ENCODE results near the gene ZFPM1. TPM values are rescaled to one million over a fixed set of nuclear protein-coding genes. Genes with fewer than 3 reads are reported as not detected.

ZFPM1 gene
- total RNA-seq, 2 donors from 2014 or later = 4.1 to 21.5 TPM

GRCh38 chr16:88432174-88432573, 20.9 kb upstream of the ZFPM1 start:
- 92% methylated on average over 16 of the region's 22 CpGs for WGBS
- no peak overlapping the region for H3K4me3 ChIP-seq
- H3K9me3 ChIP-seq = no peaks in the 10 kb centered on the region
- intact Hi-C loops (cut with DNase I) = loop anchor here (10.0 kb wide), 2 partner anchors 147 to 447 kb away; no protein-coding TSS in a partner anchor
- TF ChIP-seq, protein P1, sequence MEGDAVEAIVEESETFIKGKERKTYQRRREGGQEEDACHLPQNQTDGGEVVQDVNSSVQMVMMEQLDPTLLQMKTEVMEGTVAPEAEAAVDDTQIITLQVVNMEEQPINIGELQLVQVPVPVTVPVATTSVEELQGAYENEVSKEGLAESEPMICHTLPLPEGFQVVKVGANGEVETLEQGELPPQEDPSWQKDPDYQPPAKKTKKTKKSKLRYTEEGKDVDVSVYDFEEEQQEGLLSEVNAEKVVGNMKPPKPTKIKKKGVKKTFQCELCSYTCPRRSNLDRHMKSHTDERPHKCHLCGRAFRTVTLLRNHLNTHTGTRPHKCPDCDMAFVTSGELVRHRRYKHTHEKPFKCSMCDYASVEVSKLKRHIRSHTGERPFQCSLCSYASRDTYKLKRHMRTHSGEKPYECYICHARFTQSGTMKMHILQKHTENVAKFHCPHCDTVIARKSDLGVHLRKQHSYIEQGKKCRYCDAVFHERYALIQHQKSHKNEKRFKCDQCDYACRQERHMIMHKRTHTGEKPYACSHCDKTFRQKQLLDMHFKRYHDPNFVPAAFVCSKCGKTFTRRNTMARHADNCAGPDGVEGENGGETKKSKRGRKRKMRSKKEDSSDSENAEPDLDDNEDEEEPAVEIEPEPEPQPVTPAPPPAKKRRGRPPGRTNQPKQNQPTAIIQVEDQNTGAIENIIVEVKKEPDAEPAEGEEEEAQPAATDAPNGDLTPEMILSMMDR (IDR thresholded peaks at IDR 0.05) = no peak
- TF ChIP-seq POLR2A (IDR thresholded peaks at IDR 0.05) (no peak), POLR2AphosphoS5 (IDR thresholded peaks at IDR 0.05) (no peak)
- DNase-seq (ENCODE audit: low spot score) = no peak
- H3K27me3 ChIP-seq (replicated peaks; ENCODE audit: insufficient read depth) = no peaks in the 10 kb centered on the region
- H3K4me1 ChIP-seq (replicated peaks) = peaks cover 6% of the 10 kb centered on the region
- H3K27ac ChIP-seq = no peak overlapping the region
- no peaks in the 10 kb centered on the region for H3K36me3 ChIP-seq

DNA sequence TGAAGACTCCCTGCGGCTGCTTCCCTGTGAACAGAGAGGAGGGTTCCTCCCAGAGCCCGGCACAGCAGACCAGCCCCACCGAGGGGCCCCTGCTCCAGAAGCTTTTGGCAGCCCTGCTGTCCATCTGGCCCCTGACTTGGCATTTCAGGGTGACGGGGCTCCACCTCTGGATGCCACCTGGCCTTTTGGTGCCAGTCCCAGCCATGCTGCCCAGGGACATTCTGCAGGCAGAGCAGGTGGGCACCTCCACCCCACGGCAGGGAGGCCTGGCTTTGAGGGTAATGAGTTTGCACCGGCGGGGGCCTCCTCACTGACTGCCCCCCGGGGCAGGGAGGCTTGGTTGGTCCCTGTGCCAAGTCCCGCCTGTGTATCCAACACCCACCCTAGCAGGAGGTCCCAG, 20.3 kb upstream of the ZFPM1 start:
- Histone ChIP-seq H3K27me3 (replicated peaks; ENCODE audit: insufficient read depth) (no peaks in the 10 kb centered on the region), H3K4me1 (replicated peaks) (peaks cover 6% of the 10 kb centered on the region), H3K27ac (no peak overlapping the region), H3K9me3 (no peaks in the 10 kb centered on the region), H3K36me3 (no peaks in the 10 kb centered on the region), H3K4me3 (no peak overlapping the region)
- TF ChIP-seq, protein P1 (IDR thresholded peaks at IDR 0.05) = no peak
- no peak for TF ChIP-seq POLR2AphosphoS5 (IDR thresholded peaks at IDR 0.05)
- no peak for TF ChIP-seq POLR2A (IDR thresholded peaks at IDR 0.05)
- intact Hi-C loops (cut with DNase I) = loop anchor here (10.0 kb wide), 2 partner anchors 148 to 448 kb away; no protein-coding TSS in a partner anchor
- no peak for DNase-seq (ENCODE audit: low spot score)
- 90% methylated on average over 9 of the region's 9 CpGs for WGBS

- Histone ChIP-seq H3K36me3 (no peaks in the 10 kb centered on the region), H3K9me3 (no peaks in the 10 kb centered on the region), H3K27me3 (replicated peaks; ENCODE audit: insufficient read depth) (no peaks in the 10 kb centered on the region), H3K4me3 (no peak overlapping the region), H3K4me1 (replicated peaks) (peaks cover 6% of the 10 kb centered on the region), H3K27ac (no peak overlapping the region)
- no peak for DNase-seq (ENCODE audit: low spot score)
- intact Hi-C loops (cut with DNase I) = loop anchor here (10.0 kb wide), 2 partner anchors 149 to 449 kb away; no protein-coding TSS in a partner anchor
- no peak for TF ChIP-seq POLR2A (IDR thresholded peaks at IDR 0.05)
- TF ChIP-seq POLR2AphosphoS5 (IDR thresholded peaks at IDR 0.05) = no peak
- TF ChIP-seq, protein P1 (IDR thresholded peaks at IDR 0.05) = no peak
- 95% methylated on average over 18 of the region's 25 CpGs for WGBS
Observed at GRCh38 chr16:88433632-88434352, 19.3 kb upstream of the ZFPM1 start.

DNA sequence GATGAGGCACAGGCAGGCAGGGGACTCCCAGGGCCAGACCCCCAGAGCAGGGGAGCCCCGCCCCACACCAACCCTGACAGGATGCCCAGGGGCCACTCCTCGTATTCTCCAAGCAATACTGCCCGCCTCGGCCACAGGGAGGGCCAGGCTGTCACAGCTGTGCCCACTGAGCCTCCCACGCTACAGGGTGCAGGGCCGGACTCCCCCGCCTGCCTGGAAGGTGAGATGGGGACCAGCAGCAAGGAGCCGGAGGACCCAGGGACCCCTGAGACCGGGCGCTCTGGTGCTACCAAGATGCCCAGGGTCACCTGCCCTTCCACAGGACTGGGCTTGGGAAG, 18.8 kb upstream of the ZFPM1 start:
- no peak for TF ChIP-seq POLR2AphosphoS5 (IDR thresholded peaks at IDR 0.05)
- TF ChIP-seq POLR2A (IDR thresholded peaks at IDR 0.05) = no peak
- TF ChIP-seq, protein P1 (IDR thresholded peaks at IDR 0.05) = no peak
- no peak overlapping the region for H3K27ac ChIP-seq
- H3K4me3 ChIP-seq = no peak overlapping the region
- no peaks in the 10 kb centered on the region for H3K36me3 ChIP-seq
- no peaks in the 10 kb centered on the region for H3K27me3 ChIP-seq (replicated peaks; ENCODE audit: insufficient read depth)
- peaks cover 6% of the 10 kb centered on the region for H3K4me1 ChIP-seq (replicated peaks)
- WGBS = 97% methylated on average over 9 of the region's 10 CpGs
- H3K9me3 ChIP-seq = no peaks in the 10 kb centered on the region
- intact Hi-C loops (cut with DNase I) = loop anchor here (10.0 kb wide), 2 partner anchors 150 to 450 kb away; no protein-coding TSS in a partner anchor
- DNase-seq (ENCODE audit: low spot score) = no peak

DNA sequence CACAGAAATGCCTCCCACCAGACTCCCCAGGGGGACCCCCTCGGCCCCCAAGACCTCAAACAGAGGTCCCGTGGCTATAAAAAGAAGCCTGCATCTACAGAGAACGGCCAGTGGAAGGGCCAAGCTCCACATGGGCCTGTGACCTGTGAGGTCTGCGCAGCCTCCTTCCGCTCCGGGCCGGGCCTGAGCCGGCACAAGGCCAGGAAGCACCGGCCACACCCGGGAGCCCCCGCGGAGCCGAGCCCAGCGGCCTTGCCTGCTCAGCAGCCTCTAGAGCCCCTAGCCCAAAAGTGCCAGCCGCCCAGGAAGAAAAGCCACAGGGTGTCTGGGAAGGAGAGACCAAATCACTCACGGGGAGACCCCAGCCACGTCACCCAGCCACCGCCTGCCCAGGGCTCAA, 18.3 kb upstream of the ZFPM1 start:
- Histone ChIP-seq H3K27me3 (replicated peaks; ENCODE audit: insufficient read depth) (no peaks in the 10 kb centered on the region), H3K4me3 (no peak overlapping the region), H3K27ac (no peak overlapping the region), H3K9me3 (no peaks in the 10 kb centered on the region), H3K36me3 (no peaks in the 10 kb centered on the region), H3K4me1 (replicated peaks) (peaks cover 6% of the 10 kb centered on the region)
- intact Hi-C loops (cut with DNase I) = loop anchor here (10.0 kb wide), 2 partner anchors 150 to 450 kb away; no protein-coding TSS in a partner anchor
- WGBS = 90% methylated on average over 11 of the region's 18 CpGs
- TF ChIP-seq POLR2A (IDR thresholded peaks at IDR 0.05) (no peak), POLR2AphosphoS5 (IDR thresholded peaks at IDR 0.05) (no peak)
- TF ChIP-seq, protein P1 (IDR thresholded peaks at IDR 0.05) = no peak
- no peak for DNase-seq (ENCODE audit: low spot score)

All from prostate gland (tissue), 2 donors.